Panc1 (cell line): Measurements from ENCODE around the gene GPLD1.

Experiments
- CTCF ChIP-seq: fragments of 450-650 bp; IDR thresholded peaks from 2 replicates; pipeline ENCODE4 v1.5.1; 2017; ENCODE audit warnings: mild to moderate bottlenecking
- REST ChIP-seq, 2 experiments: IDR thresholded peaks; 2 replicates each; pipeline ENCODE4 v1.6.1; 2011 to 2012; ENCODE audit warnings: low read depth in 2 of 2, control low read depth in 1 of 2, low read length in 1 of 2, mild to moderate bottlenecking in 1 of 2, moderate library complexity in 1 of 2; ENCODE audit not compliant: insufficient read depth in 1 of 2

GRCh38 chr6:24524329-24524728 is 35.0 kb upstream of the GPLD1 start:
- TF ChIP-seq CTCF: no peak
- no peak for TF ChIP-seq REST (IDR thresholded peaks at IDR 0.05; ENCODE audit: insufficient read depth in 1 of 2, low read depth in 2 of 2, low read length in 1 of 2)
